IMR-90 (cell line): ENCODE results near the gene CA6. TPM values are rescaled to one million over a fixed set of nuclear protein-coding genes. Genes with fewer than 3 reads are reported as not detected.

Experiments used
- ATAC-seq: fragments of 200-7000 bp; cut with Tn5 transposase; 2 replicates; pipeline ENCODE4 v1.9.1; 2020; ENCODE audit warnings: low read depth, mild to moderate bottlenecking, moderate library complexity
- BruUV-seq: library from RNA; stranded (reverse); fragments of 400-500 nt; replicated peaks from 2 replicates; lab custom pipeline; 2021; lab: Mats Ljungman, UMichigan
- CTCF ChIA-PET: fragments of 300-600 bp; formaldehyde crosslinking; extraction: SDS; loops from one replicate; lab custom pipeline; 2021; ENCODE audit warnings: antibody characterized with exemption; lab: Yijun Ruan, JAX
- POLR2A ChIA-PET: fragments of 300-600 bp; sonication (Branson Sonifier 250); formaldehyde crosslinking; loops from one replicate; lab custom pipeline; 2022; ENCODE audit warnings: antibody characterized with exemption; ENCODE audit not compliant: unreplicated experiment; lab: Charles Lee
- DNase-seq: peaks from one replicate; pipeline ENCODE4 v3.0.0; 2013
- H2AFZ ChIP-seq: replicated peaks from 2 replicates; pipeline ENCODE3; 2013; ENCODE audit warnings: low read length, mild to moderate bottlenecking; ENCODE audit not compliant: poor library complexity
- H2AK5ac ChIP-seq: 2 replicates; pipeline ENCODE4 v1.6.1; 2013; ENCODE audit warnings: low read depth, low read length, inconsistent platforms
- H2AK9ac ChIP-seq: replicated peaks from 2 replicates; pipeline ENCODE3; 2013; ENCODE audit warnings: mild to moderate bottlenecking, low read depth, low read length, moderate library complexity; ENCODE audit not compliant: poor library complexity
- H2BK120ac ChIP-seq: 2 replicates; pipeline ENCODE4 v1.6.1; 2013; ENCODE audit warnings: low read depth, low read length, inconsistent platforms
- H2BK15ac ChIP-seq: 3 replicates; pipeline ENCODE4 v1.6.1; 2013; ENCODE audit warnings: low read depth, low read length, inconsistent platforms
- H2BK20ac ChIP-seq: 2 replicates; pipeline ENCODE4 v1.6.1; 2013; ENCODE audit warnings: low read depth, mild to moderate bottlenecking, inconsistent platforms, low read length, moderate library complexity
- H2BK5ac ChIP-seq: 2 replicates; pipeline ENCODE4 v1.6.1; 2013; ENCODE audit warnings: mild to moderate bottlenecking, low read depth, low read length, inconsistent platforms; ENCODE audit not compliant: poor library complexity, severe bottlenecking
- H3K14ac ChIP-seq: replicated peaks from 2 replicates; pipeline ENCODE4 v1.6.1; 2013; ENCODE audit warnings: low read depth, low read length, inconsistent platforms
- H3K18ac ChIP-seq: 2 replicates; pipeline ENCODE4 v1.6.1; 2013; ENCODE audit warnings: low read depth, low read length, control low read depth
- H3K23ac ChIP-seq: 2 replicates; pipeline ENCODE4 v1.6.1; 2013; ENCODE audit warnings: low read depth, low read length, inconsistent platforms
- H3K27ac ChIP-seq: 2 replicates; pipeline ENCODE4 v1.5.1; 2013; ENCODE audit warnings: mild to moderate bottlenecking, control low read depth, low read length; ENCODE audit not compliant: insufficient read depth
- H3K27me3 ChIP-seq: 2 replicates; pipeline ENCODE4 v1.6.1; 2013; ENCODE audit warnings: low read length; ENCODE audit not compliant: control insufficient read depth, insufficient read depth
- H3K36me3 ChIP-seq: 2 replicates; pipeline ENCODE4 v1.6.1; 2013; ENCODE audit warnings: low read length, mixed read lengths; ENCODE audit not compliant: control insufficient read depth, insufficient read depth
- H3K4ac ChIP-seq: 2 replicates; pipeline ENCODE4 v1.6.1; 2013; ENCODE audit warnings: low read depth, low read length, inconsistent platforms
- H3K4me1 ChIP-seq: 2 replicates; pipeline ENCODE4 v1.6.1; 2013; ENCODE audit warnings: low read length, mixed read lengths; ENCODE audit not compliant: control insufficient read depth, insufficient read depth
- H3K4me2 ChIP-seq: 2 replicates; pipeline ENCODE4 v1.6.1; 2013; ENCODE audit warnings: low read depth, mild to moderate bottlenecking, control low read depth, low read length, moderate library complexity
- H3K4me3 ChIP-seq: 2 replicates; pipeline ENCODE4 v1.5.1; 2013; ENCODE audit warnings: low read depth, mild to moderate bottlenecking, control low read depth, low read length, moderate library complexity; ENCODE audit not compliant: insufficient read depth
- H3K56ac ChIP-seq: 2 replicates; pipeline ENCODE4 v1.6.1; 2013; ENCODE audit warnings: low read length, inconsistent platforms; ENCODE audit not compliant: insufficient read depth; ENCODE audit errors: extremely low read depth
- H3K79me1 ChIP-seq, 2 experiments: 2 replicates each; pipeline ENCODE4 v1.6.1; 2013; ENCODE audit warnings: low read length in 2 of 2, inconsistent platforms in 1 of 2, low read depth in 1 of 2
- H3K9ac ChIP-seq: 2 replicates; pipeline ENCODE4 v1.6.1; 2013; ENCODE audit warnings: low read depth, low read length, control low read depth
- H3K9me1 ChIP-seq: 2 replicates; pipeline ENCODE4 v1.6.1; 2013; ENCODE audit warnings: low read length, inconsistent platforms; ENCODE audit not compliant: insufficient read depth
- H3K9me3 ChIP-seq: 2 replicates; pipeline ENCODE4 v1.6.1; 2013; ENCODE audit warnings: low read length; ENCODE audit not compliant: control insufficient read depth, insufficient read depth
- H4K20me1 ChIP-seq: 2 replicates; pipeline ENCODE4 v1.6.1; 2013; ENCODE audit warnings: low read length, inconsistent platforms; ENCODE audit not compliant: insufficient read depth
- H4K5ac ChIP-seq: 2 replicates; pipeline ENCODE4 v1.6.1; 2013; ENCODE audit warnings: mild to moderate bottlenecking, low read depth, low read length, control low read depth
- H4K8ac ChIP-seq, 2 experiments: 2 replicates each; pipeline ENCODE4 v1.6.1; 2013; ENCODE audit warnings: low read depth in 2 of 2, low read length in 2 of 2, control low read depth in 1 of 2, inconsistent platforms in 1 of 2
- H4K91ac ChIP-seq: 2 replicates; pipeline ENCODE4 v1.6.1; 2013; ENCODE audit warnings: low read depth, low read length, inconsistent platforms; ENCODE audit not compliant: insufficient read depth
- RCOR1 ChIP-seq: IDR thresholded peaks from 2 replicates; pipeline ENCODE4 v1.6.1; 2012; ENCODE audit warnings: mild to moderate bottlenecking, low read length, improper control_type of control experiment; ENCODE audit not compliant: insufficient replicate concordance
- SMC3 ChIP-seq: fragments of 150-350 bp; IDR thresholded peaks from 2 replicates; pipeline ENCODE4 v1.6.1; 2016; ENCODE audit warnings: low read depth, mild to moderate bottlenecking, antibody characterized with exemption, low read length, moderate library complexity
- WGBS, 2 experiments: methylation state at CpG; one replicate each; pipeline versions ENCODE4 v1.1.5 to v1.1.7; 2013; ENCODE audit warnings: missing lambda C conversion rate in 2 of 2; ENCODE audit not compliant: insufficient read length in 1 of 2; ENCODE audit errors: extremely low coverage in 2 of 2; 5-methylcytosine and 5-hydroxymethylcytosine counted together
- dilution Hi-C: fragments of 300-500 bp; cut with HindIII; formaldehyde crosslinking; loops from one replicate; pipeline ENCODE4 v1.14.3; 2018; ENCODE audit warnings: low sequenced_read_pairs; ENCODE audit not compliant: unreplicated experiment
- in situ Hi-C: fragments of 300-500 bp; cut with MboI; formaldehyde crosslinking; loops from 3 replicates; pipeline ENCODE4 v1.14.3; 2019; ENCODE audit warnings: low sequenced_read_pairs, inconsistent platforms, mixed read lengths
- intact Hi-C: fragments of 100-400 bp; cut with micrococcal nuclease; formaldehyde crosslinking; loops from 2 replicates; pipeline ENCODE4 v1.10.0; 2022
- polyA plus RNA-seq, 3 experiments: library from polyadenylated mRNA; depleted of rRNA; stranded (reverse); fragments of >200 nt; gene quantifications; 2 replicates each; pipeline ENCODE4 v1.2.3, GENCODE V29; 2012; ENCODE audit warnings: low replicate concordance in 1 of 3
- total RNA-seq: library from RNA; depleted of rRNA; stranded (reverse); fragments of >200 nt; gene quantifications from 2 replicates; pipeline ENCODE4 v1.2.3, GENCODE V29; 2012
- TF ChIP-seq, protein P1 (sequence below): conservative IDR thresholded peaks from 2 replicates; pipeline ENCODE4 v1.5.1; 2012; ENCODE audit warnings: mild to moderate bottlenecking, low read depth, low read length, improper control_type of control experiment

The CA6 gene
- total and polyA plus RNA-seq, 2 of the 4 experiments (the other 2 are of a cell fraction), result not detected

DNA sequence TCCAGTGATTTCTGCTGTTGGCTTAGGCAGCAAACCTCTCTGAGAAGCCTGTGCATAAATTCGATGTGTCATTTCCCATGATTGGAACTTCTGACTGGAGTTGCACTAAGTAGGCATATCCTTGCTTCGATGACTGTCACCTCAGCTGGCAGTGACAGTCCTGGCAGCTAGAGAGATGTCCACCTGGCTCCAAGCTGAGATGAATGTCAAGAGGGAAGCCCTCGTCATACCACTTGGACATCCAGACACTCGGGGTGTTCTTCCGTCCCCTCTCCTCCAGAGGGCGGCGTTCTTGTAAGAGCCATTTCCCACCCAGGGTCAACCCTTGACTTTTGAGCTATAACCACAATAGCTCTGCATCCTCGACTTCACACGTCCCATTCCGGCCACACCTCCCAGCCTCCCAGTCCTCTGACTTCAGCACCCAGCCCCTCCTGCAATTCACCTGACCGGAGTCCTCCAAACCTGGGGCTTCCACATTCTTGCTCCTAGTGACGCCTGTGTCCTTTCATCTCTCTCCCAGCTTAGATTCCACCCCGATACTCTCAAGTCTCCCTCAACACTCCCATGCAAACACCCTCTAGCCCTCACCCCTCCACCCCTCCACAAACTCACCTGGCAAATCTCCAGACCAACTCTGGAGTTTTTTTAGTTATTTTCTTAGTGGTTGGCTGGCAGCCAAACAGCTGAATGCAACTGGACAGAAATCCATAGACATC lies 17.3 kb downstream of the CA6 start:
- Histone ChIP-seq H4K91ac (no peak overlapping the region), H3K79me1 (no peaks in the 10 kb centered on the region), H3K36me3 (no peaks in the 10 kb centered on the region), H3K27ac (no peak overlapping the region), H3K4ac (no peak overlapping the region), H3K23ac (no peak overlapping the region), H3K27me3 (peaks cover 18% of the 10 kb centered on the region), H2BK15ac (no peak overlapping the region), H2AFZ (peak overlapping the region; percentile 43), H3K56ac (no peak overlapping the region), H3K4me1 (no peaks in the 10 kb centered on the region), H2BK120ac (no peak overlapping the region), H2AK5ac (no peak overlapping the region), H2BK5ac (no peak overlapping the region), H3K18ac (no peak overlapping the region), H3K9me1 (no peaks in the 10 kb centered on the region; the same call in 1 of the 2 replicates), H3K14ac (no peak overlapping the region), H4K20me1 (no peaks in the 10 kb centered on the region), H3K9me3 (no peaks in the 10 kb centered on the region; the same call in 1 of the 2 replicates), H2BK20ac (no peak overlapping the region), H3K4me2 (no peak overlapping the region), H4K8ac (no peak overlapping the region), H2AK9ac (peak overlapping the region; percentile 70), H3K4me3 (no peak overlapping the region), H4K5ac (no peak overlapping the region), H3K9ac (no peak overlapping the region)
- ChIA-PET POLR2A (no interaction called here), CTCF (interaction anchor here (0.6 to 1.4 kb wide), 5 partner anchors 15 to 437 kb away, joined by 3 to 6 read pairs (median 3); no protein-coding TSS in a partner anchor)
- peak; percentile 17; the same call in 1 of the 2 replicates for TF ChIP-seq SMC3
- TF ChIP-seq, protein P1, sequence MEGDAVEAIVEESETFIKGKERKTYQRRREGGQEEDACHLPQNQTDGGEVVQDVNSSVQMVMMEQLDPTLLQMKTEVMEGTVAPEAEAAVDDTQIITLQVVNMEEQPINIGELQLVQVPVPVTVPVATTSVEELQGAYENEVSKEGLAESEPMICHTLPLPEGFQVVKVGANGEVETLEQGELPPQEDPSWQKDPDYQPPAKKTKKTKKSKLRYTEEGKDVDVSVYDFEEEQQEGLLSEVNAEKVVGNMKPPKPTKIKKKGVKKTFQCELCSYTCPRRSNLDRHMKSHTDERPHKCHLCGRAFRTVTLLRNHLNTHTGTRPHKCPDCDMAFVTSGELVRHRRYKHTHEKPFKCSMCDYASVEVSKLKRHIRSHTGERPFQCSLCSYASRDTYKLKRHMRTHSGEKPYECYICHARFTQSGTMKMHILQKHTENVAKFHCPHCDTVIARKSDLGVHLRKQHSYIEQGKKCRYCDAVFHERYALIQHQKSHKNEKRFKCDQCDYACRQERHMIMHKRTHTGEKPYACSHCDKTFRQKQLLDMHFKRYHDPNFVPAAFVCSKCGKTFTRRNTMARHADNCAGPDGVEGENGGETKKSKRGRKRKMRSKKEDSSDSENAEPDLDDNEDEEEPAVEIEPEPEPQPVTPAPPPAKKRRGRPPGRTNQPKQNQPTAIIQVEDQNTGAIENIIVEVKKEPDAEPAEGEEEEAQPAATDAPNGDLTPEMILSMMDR, result peak; percentile 30
- TF ChIP-seq RCOR1, result no peak
- ATAC-seq (peak; percentile 40; the same call in 1 of the 2 replicates), DNase-seq (no peak)
- BruUV-seq, result no TSS peak
- 70% methylated on average over 3 of the region's 13 CpGs; no CpG with 5 or more reads in 1 of the 2 experiments for WGBS, 2 experiments
- dilution Hi-C loops (no loop called here), intact Hi-C loops (no loop called here), in situ Hi-C loops (no loop called here)
